A549 (cell line): ENCODE measurements around the gene CERS6. TPM values are rescaled to one million over a fixed set of nuclear protein-coding genes. Genes with fewer than 3 reads are reported as not detected.

Experiments used
- ATAC-seq, 2 experiments: fragments of 200-7000 bp in 1 of 2; fragments of >200 bp in 1 of 2; cut with Nextera tagmentation in 1 of 2; cut with Tn5 transposase in 1 of 2; 3 replicates each; pipeline versions ENCODE4 v1.8.0 to v1.9.1; 2018 to 2020; ENCODE audit warnings: mild to moderate bottlenecking in 1 of 2, moderate library complexity in 1 of 2
- CTCF ChIA-PET: fragments of 300-600 bp; sonication (Branson Sonifier 250); formaldehyde crosslinking; extraction: SDS; loops from one replicate; lab custom pipeline; 2021; ENCODE audit warnings: antibody characterized with exemption, inconsistent platforms; lab: Yijun Ruan, JAX
- POLR2A ChIA-PET: fragments of 350-600 bp; formaldehyde crosslinking; extraction: SDS; loops from one replicate; lab custom pipeline; 2021; ENCODE audit warnings: antibody characterized with exemption, inconsistent platforms; lab: Yijun Ruan, JAX
- DNase-seq, 2 experiments: peaks; one replicate each; pipeline versions ENCODE4 v3.0.0 to v3.0.0-alpha.2; 2011 to 2016; ENCODE audit warnings: low read depth in 1 of 2, low spot score in 1 of 2
- FAIRE-seq: peaks from 2 replicates; lab custom pipeline; 2011; peaks lifted over from hg19 to GRCh38; lab: Jason Lieb, UNC
- H3K27ac ChIP-seq, 2 experiments: fragments of >200 bp; sonication (Bioruptor Twin); formaldehyde crosslinking; 3 replicates each; pipeline ENCODE4 v1.5.1; 2016 to 2017
- H3K4me1 ChIP-seq: fragments of >200 bp; sonication (Bioruptor Twin); formaldehyde crosslinking; 3 replicates; pipeline ENCODE4 v1.6.1; 2016
- H3K4me2 ChIP-seq: fragments of >200 bp; sonication (Bioruptor Twin); formaldehyde crosslinking; 3 replicates; pipeline ENCODE4 v1.6.1; 2016
- H3K4me3 ChIP-seq: fragments of >200 bp; sonication (Bioruptor Twin); formaldehyde crosslinking; 3 replicates; pipeline ENCODE4 v1.5.1; 2016
- H3K9me3 ChIP-seq: fragments of >200 bp; sonication (Bioruptor Twin); formaldehyde crosslinking; 3 replicates; pipeline ENCODE4 v1.6.1; 2016
- BCL3 ChIP-seq: fragments of >200 bp; sonication (Bioruptor Twin); formaldehyde crosslinking; IDR thresholded peaks from 3 replicates; pipeline ENCODE4 v1.6.1; 2016
- CEBPB ChIP-seq, 2 experiments: fragments of >200 bp in 1 of 2; sonication (Bioruptor Twin) in 1 of 2; formaldehyde crosslinking in 1 of 2; IDR thresholded peaks; 2 replicates each; pipeline ENCODE4 v1.6.1; 2012 to 2016
- CHD4 ChIP-seq: fragments of 200-600 bp; sonication (generic); IDR thresholded peaks from 2 replicates; pipeline ENCODE4 v1.6.1; 2016; ENCODE audit warnings: antibody characterized with exemption, mild to moderate bottlenecking, borderline replicate concordance
- CTCF ChIP-seq: fragments of >200 bp; sonication (Bioruptor Twin); formaldehyde crosslinking; IDR thresholded peaks from 3 replicates; pipeline ENCODE4 v1.5.1; 2016
- EP300 ChIP-seq, 2 experiments: fragments of >200 bp; sonication (Bioruptor Twin); formaldehyde crosslinking; IDR thresholded peaks; 2 replicates in 1 of 2; 3 replicates in 1 of 2; pipeline ENCODE4 v1.6.1; 2016 to 2017
- FOSL2 ChIP-seq, 2 experiments: fragments of 450-650 bp in 1 of 2; fragments of >200 bp in 1 of 2; sonication (Bioruptor Twin) in 1 of 2; formaldehyde crosslinking; IDR thresholded peaks; 2 replicates each; pipeline versions ENCODE4 v1.5.0 to v1.6.1; 2016 to 2020; ENCODE audit warnings: mild to moderate bottlenecking in 1 of 2, moderate library complexity in 1 of 2
- HES2 ChIP-seq: fragments of >200 bp; sonication (Bioruptor Twin); formaldehyde crosslinking; IDR thresholded peaks from 2 replicates; pipeline ENCODE4 v1.6.1; 2016
- HOXB5 ChIP-seq: fragments of 250-450 bp; sonication (Bioruptor Pico); IDR thresholded peaks from 2 replicates; pipeline ENCODE4 v1.5.0; 2020; ENCODE audit warnings: mild to moderate bottlenecking, moderate library complexity
- JUNB ChIP-seq: fragments of >200 bp; sonication (Bioruptor Twin); formaldehyde crosslinking; IDR thresholded peaks from 2 replicates; pipeline ENCODE4 v1.6.1; 2016
- KDM1A ChIP-seq: fragments of 200-600 bp; sonication (generic); IDR thresholded peaks from 2 replicates; pipeline ENCODE4 v1.6.1; 2016; ENCODE audit warnings: low read depth, mild to moderate bottlenecking
- MAX ChIP-seq: IDR thresholded peaks from 2 replicates; pipeline ENCODE4 v1.6.1; 2012
- MYC ChIP-seq: IDR thresholded peaks from 2 replicates; pipeline ENCODE4 v1.6.1; 2012; ENCODE audit warnings: mild to moderate bottlenecking, inconsistent platforms, low read length, improper control_type of control experiment, borderline replicate concordance
- RAD21 ChIP-seq, 2 experiments: fragments of >200 bp in 1 of 2; sonication (Bioruptor Twin) in 1 of 2; formaldehyde crosslinking in 1 of 2; IDR thresholded peaks in 1 of 2; conservative IDR thresholded peaks in 1 of 2; 2 replicates in 1 of 2; 3 replicates in 1 of 2; pipeline ENCODE4 v1.6.1; 2012 to 2018; ENCODE audit warnings: inconsistent platforms in 1 of 2
- RARB ChIP-seq: fragments of 250-450 bp; sonication (Bioruptor Pico); IDR thresholded peaks from 2 replicates; pipeline ENCODE4 v1.8.0; 2021; ENCODE audit warnings: mild to moderate bottlenecking, moderate library complexity
- RCOR1 ChIP-seq: fragments of 150-350 bp; IDR thresholded peaks from 2 replicates; pipeline ENCODE4 v1.6.1; 2014; ENCODE audit warnings: antibody characterized with exemption, low read length, low read depth
- RFX5 ChIP-seq: fragments of 450-650 bp; IDR thresholded peaks from 2 replicates; pipeline ENCODE4 v1.7.1; 2014; ENCODE audit warnings: antibody characterized with exemption, mild to moderate bottlenecking, moderate library complexity
- SMC3 ChIP-seq: fragments of >200 bp; sonication (Bioruptor Twin); formaldehyde crosslinking; IDR thresholded peaks from 3 replicates; pipeline ENCODE4 v1.6.1; 2018; ENCODE audit warnings: inconsistent platforms
- SREBF2 ChIP-seq: fragments of 450-650 bp; IDR thresholded peaks from 2 replicates; pipeline ENCODE4 v1.6.1; 2014; ENCODE audit warnings: mild to moderate bottlenecking, moderate library complexity
- TFCP2L1 ChIP-seq: fragments of 250-450 bp; sonication (Bioruptor Pico); IDR thresholded peaks from 2 replicates; pipeline ENCODE4 v1.5.0; 2021; ENCODE audit warnings: mild to moderate bottlenecking
- ZNF302 ChIP-seq: fragments of 250-450 bp; sonication (Bioruptor Pico); IDR thresholded peaks from 2 replicates; pipeline ENCODE4 v1.9.0; 2021; ENCODE audit warnings: inconsistent platforms, mild to moderate bottlenecking, moderate library complexity
- WGBS: methylation state at CpG from one replicate; pipeline ENCODE4 v1.1.6; 2017; ENCODE audit errors: missing lambda C conversion rate; 5-methylcytosine and 5-hydroxymethylcytosine counted together
- polyA plus RNA-seq, 4 experiments: library from polyadenylated mRNA; depleted of rRNA in 3 of 4; stranded (reverse); fragments of >200 nt; fragmentation: RNase III in 1 of 4; extraction: RNeasy Plus Mini Kit Qiagen cat#74134 plus additional on column Dnase treatment in 1 of 4; gene quantifications; 2 replicates in 3 of 4; 3 replicates in 1 of 4; pipeline ENCODE4 v1.2.3, GENCODE V29; 2011 to 2017

CERS6 gene
- polyA plus RNA-seq, 2 of the 4 experiments (the other 2 are of a cell fraction) = 12.0 to 16.9 TPM

GRCh38 chr2:168773128-168773527, 317.1 kb downstream of the CERS6 start:
- FAIRE-seq = no peak
- WGBS = 46% methylated on average over 2 of the region's 2 CpGs
- POLR2A ChIA-PET = no interaction called here

GRCh38 chr2:168773719-168774521, 317.8 kb downstream of the CERS6 start:
- CTCF ChIA-PET = interaction anchor here (1.0 to 2.7 kb wide), 9 partner anchors 11 to 424 kb away, joined by 3 to 19 read pairs (median 4); no protein-coding TSS in a partner anchor
- 56% methylated on average over 9 of the region's 9 CpGs for whole genome bisulfite sequencing
- DNase-seq (peak; percentile 13 to 64), FAIRE-seq (no peak), ATAC-seq (peak; percentile 77 to 88; a peak in 5 of 6 replicates)
- H3K4me2 ChIP-seq = no peak overlapping the region
- no peaks in the 10 kb centered on the region for H3K4me1 ChIP-seq
- H3K4me3 ChIP-seq = no peak overlapping the region
- TF ChIP-seq FOSL2 (IDR thresholded peaks at IDR 0.05) = no peak
- no peak for TF ChIP-seq FOSL2 (CRISPR knock-in tag; IDR thresholded peaks at IDR 0.05)
- no peak for TF ChIP-seq RCOR1
- no peak for TF ChIP-seq RARB (CRISPR knock-in tag)
- peak; percentile 79 to 80 for TF ChIP-seq RAD21 (conservative IDR thresholded peaks at IDR 0.05 in 1 of 2, IDR thresholded peaks at IDR 0.05 in 1 of 2)
- no peak for TF ChIP-seq HES2
- TF ChIP-seq MAX = peak; percentile 66
- TF ChIP-seq CTCF = peak; percentile 65
- no peak for TF ChIP-seq EP300 (IDR thresholded peaks at IDR 0.05)
- TF ChIP-seq HOXB5 (CRISPR knock-in tag) = no peak
- TF ChIP-seq MYC = peak; percentile 74; the same call in 1 of the 2 replicates
- peak; percentile 67 for TF ChIP-seq SMC3
- no peak for TF ChIP-seq SREBF2
- TF ChIP-seq, all 56 proteins: peak for 5
- Histone ChIP-seq H3K27ac (no peak overlapping the region), H3K9me3 (no peaks in the 10 kb centered on the region)
- POLR2A ChIA-PET = no interaction called here

More at GRCh38 chr2:168773128-168773527, 317.1 kb downstream of the CERS6 start:
- CTCF ChIA-PET = interaction anchor here (1.0 to 2.7 kb wide), 6 partner anchors 11 to 423 kb away, joined by 3 to 19 read pairs (median 4); no protein-coding TSS in a partner anchor
- no peak for DNase-seq
- Histone ChIP-seq H3K9me3 (no peaks in the 10 kb centered on the region), H3K27ac (no peak overlapping the region), H3K4me2 (no peak overlapping the region)
- no peak for ATAC-seq
- no peak for TF ChIP-seq TFCP2L1 (CRISPR knock-in tag)
- no peak for TF ChIP-seq MAX
- TF ChIP-seq CEBPB (IDR thresholded peaks at IDR 0.05) = no peak
- TF ChIP-seq RCOR1 = no peak
- no peak for TF ChIP-seq JUNB
- no peak for TF ChIP-seq ZNF302 (CRISPR knock-in tag)
- TF ChIP-seq, all 56 proteins: peak for 0
- H3K4me3 ChIP-seq = no peak overlapping the region
- H3K4me1 ChIP-seq = no peaks in the 10 kb centered on the region

GRCh38 chr2:168775837-168776236, 319.8 kb downstream of the CERS6 start:
- DNase-seq (no peak), ATAC-seq (no peak), FAIRE-seq (no peak)
- no peak overlapping the region for H3K27ac ChIP-seq
- TF ChIP-seq ZNF302 (CRISPR knock-in tag) (no peak), SREBF2 (no peak), CHD4 (no peak), KDM1A (no peak), BCL3 (no peak), RFX5 (no peak)
- 0% methylated on average over 1 of the region's 1 CpG for WGBS
- ChIA-PET CTCF (no interaction called here), POLR2A (no interaction called here)
- H3K4me2 ChIP-seq = no peak overlapping the region
- no peaks in the 10 kb centered on the region for H3K9me3 ChIP-seq
- no peak overlapping the region for H3K4me3 ChIP-seq
- peaks cover 13% of the 10 kb centered on the region for H3K4me1 ChIP-seq
